Coronary artery (tissue), 2 donors: ENCODE measurements around the gene TMOD1.

ENCODE experiments used
- DNase-seq: peaks from one replicate; pipeline ENCODE4 v3.0.0-alpha.2; 2017; ENCODE audit warnings: low spot score
- H3K27ac ChIP-seq, 2 donors: fragments of 200-600 bp; sonication (generic); one replicate each; pipeline ENCODE4 v1.5.1; 2016 to 2019
- H3K4me3 ChIP-seq: fragments of 200-600 bp; sonication (generic); 2 replicates; pipeline ENCODE4 v1.5.1; 2016; ENCODE audit warnings: mild to moderate bottlenecking, moderate library complexity
- CTCF ChIP-seq: fragments of 200-600 bp; sonication (generic); IDR thresholded peaks from one replicate; pipeline ENCODE4 v1.5.1; 2019; ENCODE audit warnings: antibody characterized with exemption

TMOD1 gene

GRCh38 chr9:97596906-97597305 is 95.4 kb downstream of the TMOD1 start:
- DNase-seq: no peak
- peak overlapping the region; percentile 69 to 80 for H3K27ac ChIP-seq
- TF ChIP-seq CTCF: no peak
- H3K4me3 ChIP-seq: no peak overlapping the region

GRCh38 chr9:97598461-97599288 is 97.2 kb downstream of the TMOD1 start:
- DNase-seq: no peak
- Histone ChIP-seq H3K4me3 (no peak overlapping the region), H3K27ac (peak overlapping the region in 1 of 2 donors; percentile 74)
- TF ChIP-seq CTCF: peak; percentile 70

GRCh38 chr9:97599314-97599846 is 97.9 kb downstream of the TMOD1 start:
- Histone ChIP-seq H3K27ac (peak overlapping the region in 1 of 2 donors; percentile 4), H3K4me3 (no peak overlapping the region)
- no peak for DNase-seq

GRCh38 chr9:97600531-97601227 is 99.2 kb downstream of the TMOD1 start:
- Histone ChIP-seq H3K27ac (peak overlapping the region in 1 of 2 donors; percentile 3), H3K4me3 (no peak overlapping the region)
- no peak for TF ChIP-seq CTCF
- DNase-seq: no peak

More at GRCh38 chr9:97599314-97599846, 97.9 kb downstream of the TMOD1 start:
- no peak for TF ChIP-seq CTCF

DNA sequence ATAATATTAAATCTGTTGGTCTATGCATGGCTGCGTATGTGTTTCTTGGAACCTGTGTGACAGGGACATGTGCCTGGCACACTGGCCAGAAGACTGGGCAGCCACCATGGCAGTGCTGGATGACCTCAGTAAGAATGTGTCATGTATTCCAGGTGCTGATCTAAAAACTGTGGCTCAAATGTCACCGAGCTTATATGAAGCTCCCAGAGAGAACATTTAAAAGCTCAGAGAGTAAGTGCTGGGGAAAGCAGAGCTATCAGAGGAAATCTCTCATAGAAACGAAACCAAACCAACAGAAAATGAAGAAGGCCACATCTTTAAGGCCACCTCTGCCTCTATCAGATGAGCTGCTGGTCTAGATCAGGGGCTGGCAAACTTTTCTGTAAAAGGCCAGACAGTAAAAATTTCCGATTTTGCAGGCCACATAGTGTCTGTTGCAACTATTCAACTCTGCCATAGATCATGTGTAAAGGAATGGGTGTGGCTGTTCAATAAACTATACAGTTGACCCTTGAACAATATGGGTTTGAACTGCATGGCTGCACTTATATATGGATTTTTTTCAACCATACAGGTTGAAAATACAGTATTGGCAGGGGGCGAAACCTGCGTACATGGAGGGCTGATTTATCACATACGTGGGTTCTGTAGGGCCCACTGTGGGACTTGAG is 99.9 kb downstream of the TMOD1 start:
- H3K27ac ChIP-seq: no peak overlapping the region
- TF ChIP-seq CTCF: no peak
- no peak for DNase-seq

DNA sequence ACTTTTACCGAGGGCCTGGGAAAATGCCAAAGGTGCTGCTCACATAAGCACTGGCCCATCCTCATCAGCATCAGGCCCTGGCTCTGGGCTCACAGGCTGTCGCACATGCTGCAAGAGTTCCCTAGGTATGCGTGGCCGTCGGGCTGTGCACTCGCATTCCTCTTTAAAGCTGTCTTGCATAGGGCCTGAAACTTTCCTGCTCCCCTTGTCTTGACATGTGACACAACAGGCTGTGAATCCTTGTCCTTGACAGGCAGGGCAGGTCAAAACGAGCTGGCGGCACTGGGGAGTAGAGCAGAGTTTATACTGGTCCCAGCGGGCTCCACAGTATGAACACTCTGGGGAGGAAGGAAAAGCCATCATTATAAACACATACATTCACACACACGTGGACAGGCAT is 101.0 kb downstream of the TMOD1 start:
- Histone ChIP-seq H3K4me3 (no peak overlapping the region), H3K27ac (no peak overlapping the region)
- DNase-seq: no peak
- no peak for TF ChIP-seq CTCF

More for the DNA sequence above, 99.9 kb downstream of the TMOD1 start:
- H3K4me3 ChIP-seq: no peak overlapping the region
